T-helper 17 cell (primary cell): ENCODE data around the gene APP. TPM values are rescaled to one million over a fixed set of nuclear protein-coding genes. Genes with fewer than 3 reads are reported as not detected.

ENCODE experiments used
- ATAC-seq: fragments of 150-1000 bp; cut with Tn5 transposase; 2 replicates; pipeline ENCODE4 v1.10.0; 2021; ENCODE audit warnings: mild to moderate bottlenecking, moderate library complexity
- DNase-seq, 3 donors: peaks; one replicate each; pipeline versions ENCODE4 v3.0.0 to v3.0.0-alpha.2; 2020 to 2021
- H3K9me3 ChIP-seq: one replicate; pipeline ENCODE4 v1.7.0; 2013; ENCODE audit warnings: low read length, mild to moderate bottlenecking; ENCODE audit not compliant: control insufficient read depth, poor library complexity, severe bottlenecking
- H3K27ac Mint-ChIP-seq: one replicate; pipeline ENCODE4 v1.8.0; 2022; ENCODE audit warnings: mild to moderate bottlenecking, moderate library complexity, mixed read lengths
- H3K27me3 Mint-ChIP-seq: one replicate; pipeline ENCODE4 v1.8.0; 2022; ENCODE audit warnings: mixed read lengths
- H3K36me3 Mint-ChIP-seq: one replicate; pipeline ENCODE4 v1.8.0; 2022; ENCODE audit warnings: low read depth, mixed read lengths
- H3K4me1 Mint-ChIP-seq: one replicate; pipeline ENCODE4 v1.8.0; 2022; ENCODE audit warnings: mild to moderate bottlenecking, mixed read lengths
- H3K4me3 Mint-ChIP-seq: one replicate; pipeline ENCODE4 v1.8.0; 2022; ENCODE audit warnings: mild to moderate bottlenecking, moderate library complexity, mixed read lengths
- total RNA-seq, 4 donors: library from RNA in 2 of 4; stranded (reverse) in 2 of 4; gene quantifications; one replicate each; pipeline ENCODE4 v1.2.3 and lab custom pipeline; 2022 to 2026

Gene APP
- total RNA-seq, 2 donors from 2014 or later = 42.0 to 87.9 TPM

- DNase-seq (no peak), ATAC-seq (no peak)
- Mint-ChIP-seq H3K27ac (no peak overlapping the region), H3K36me3 (peaks cover 10% of the 10 kb centered on the region), H3K27me3 (no peaks in the 10 kb centered on the region), H3K4me1 (no peaks in the 10 kb centered on the region), H3K4me3 (no peak overlapping the region)
- H3K9me3 ChIP-seq = no peaks in the 10 kb centered on the region
These were observed 217.4 kb downstream of the APP start for GRCh38 chr21:25953196-25953595.

- ATAC-seq (no peak), DNase-seq (no peak)
- H3K27me3 Mint-ChIP-seq = no peaks in the 10 kb centered on the region
- no peaks in the 10 kb centered on the region for H3K4me1 Mint-ChIP-seq
- H3K36me3 Mint-ChIP-seq = peaks cover 10% of the 10 kb centered on the region
- no peak overlapping the region for H3K4me3 Mint-ChIP-seq
- H3K9me3 ChIP-seq = no peaks in the 10 kb centered on the region
- H3K27ac Mint-ChIP-seq = no peak overlapping the region
These were observed 218.3 kb downstream of the APP start for GRCh38 chr21:25952306-25952705.

- H3K9me3 ChIP-seq = no peaks in the 10 kb centered on the region
- ATAC-seq (no peak), DNase-seq (no peak)
- Mint-ChIP-seq H3K36me3 (peaks cover 10% of the 10 kb centered on the region), H3K4me3 (no peak overlapping the region), H3K4me1 (no peaks in the 10 kb centered on the region), H3K27me3 (no peaks in the 10 kb centered on the region), H3K27ac (no peak overlapping the region)
These were observed 220.9 kb downstream of the APP start for GRCh38 chr21:25949701-25950100.

- Mint-ChIP-seq H3K4me1 (peaks cover 2% of the 10 kb centered on the region), H3K27ac (no peak overlapping the region), H3K4me3 (no peak overlapping the region), H3K27me3 (no peaks in the 10 kb centered on the region), H3K36me3 (peaks cover 2% of the 10 kb centered on the region)
- DNase-seq = no peak
- no peak for ATAC-seq
- H3K9me3 ChIP-seq = no peaks in the 10 kb centered on the region
These were observed 225.8 kb downstream of the APP start for GRCh38 chr21:25944672-25945213.

- H3K9me3 ChIP-seq = no peaks in the 10 kb centered on the region
- H3K27ac Mint-ChIP-seq = no peak overlapping the region
- no peaks in the 10 kb centered on the region for H3K27me3 Mint-ChIP-seq
- ATAC-seq = no peak
- H3K36me3 Mint-ChIP-seq = peaks cover 2% of the 10 kb centered on the region
- H3K4me3 Mint-ChIP-seq = no peak overlapping the region
- no peak for DNase-seq
- peaks cover 2% of the 10 kb centered on the region for H3K4me1 Mint-ChIP-seq
These were observed 226.5 kb downstream of the APP start for GRCh38 chr21:25944082-25944481.

- peaks cover 2% of the 10 kb centered on the region for H3K36me3 Mint-ChIP-seq
- H3K4me1 Mint-ChIP-seq = peaks cover 2% of the 10 kb centered on the region
- DNase-seq = no peak
- no peak overlapping the region for H3K4me3 Mint-ChIP-seq
- no peaks in the 10 kb centered on the region for H3K27me3 Mint-ChIP-seq
- ATAC-seq = no peak
- H3K27ac Mint-ChIP-seq = no peak overlapping the region
- H3K9me3 ChIP-seq = no peaks in the 10 kb centered on the region
These were observed 228.4 kb downstream of the APP start for GRCh38 chr21:25942135-25942534.

GRCh38 chr21:25939396-25939761 lies 231.2 kb downstream of the APP start:
- Mint-ChIP-seq H3K27ac (no peak overlapping the region), H3K4me1 (peaks cover 4% of the 10 kb centered on the region), H3K27me3 (no peaks in the 10 kb centered on the region), H3K36me3 (no peaks in the 10 kb centered on the region), H3K4me3 (no peak overlapping the region)
- no peaks in the 10 kb centered on the region for H3K9me3 ChIP-seq
- no peak for ATAC-seq
- no peak for DNase-seq

- no peaks in the 10 kb centered on the region for H3K9me3 ChIP-seq
- DNase-seq (no peak), ATAC-seq (no peak)
- no peak overlapping the region for H3K4me3 Mint-ChIP-seq
- H3K4me1 Mint-ChIP-seq = peaks cover 4% of the 10 kb centered on the region
- no peaks in the 10 kb centered on the region for H3K27me3 Mint-ChIP-seq
- H3K27ac Mint-ChIP-seq = no peak overlapping the region
- no peaks in the 10 kb centered on the region for H3K36me3 Mint-ChIP-seq
These were observed 231.7 kb downstream of the APP start for GRCh38 chr21:25938658-25939395.

- Mint-ChIP-seq H3K4me1 (peaks cover 2% of the 10 kb centered on the region), H3K27me3 (no peaks in the 10 kb centered on the region)
- H3K9me3 ChIP-seq = no peaks in the 10 kb centered on the region
These were observed 233.8 kb downstream of the APP start for GRCh38 chr21:25936776-25937175.

GRCh38 chr21:25934771-25935224 lies 235.8 kb downstream of the APP start:
- no peak overlapping the region for H3K27ac Mint-ChIP-seq
- ATAC-seq = no peak
- no peaks in the 10 kb centered on the region for H3K36me3 Mint-ChIP-seq

More at GRCh38 chr21:25936776-25937175, 233.8 kb downstream of the APP start:
- DNase-seq = no peak
- Mint-ChIP-seq H3K4me3 (no peak overlapping the region), H3K27ac (no peak overlapping the region), H3K36me3 (no peaks in the 10 kb centered on the region)
- no peak for ATAC-seq

GRCh38 chr21:25934130-25934529 lies 236.4 kb downstream of the APP start:
- Mint-ChIP-seq H3K4me1 (peaks cover 8% of the 10 kb centered on the region), H3K4me3 (no peak overlapping the region), H3K27me3 (no peaks in the 10 kb centered on the region), H3K27ac (no peak overlapping the region), H3K36me3 (no peaks in the 10 kb centered on the region)
- DNase-seq (no peak), ATAC-seq (no peak)
- no peaks in the 10 kb centered on the region for H3K9me3 ChIP-seq

More at GRCh38 chr21:25934771-25935224, 235.8 kb downstream of the APP start:
- Mint-ChIP-seq H3K4me1 (peaks cover 8% of the 10 kb centered on the region), H3K27me3 (no peaks in the 10 kb centered on the region), H3K4me3 (no peak overlapping the region)
- DNase-seq = no peak
- no peaks in the 10 kb centered on the region for H3K9me3 ChIP-seq

- no peak for DNase-seq
- no peak overlapping the region for H3K27ac Mint-ChIP-seq
- no peaks in the 10 kb centered on the region for H3K36me3 Mint-ChIP-seq
- no peak for ATAC-seq
- H3K4me1 Mint-ChIP-seq = peaks cover 8% of the 10 kb centered on the region
- H3K4me3 Mint-ChIP-seq = no peak overlapping the region
- H3K9me3 ChIP-seq = no peaks in the 10 kb centered on the region
- no peaks in the 10 kb centered on the region for H3K27me3 Mint-ChIP-seq
These were observed 238.8 kb downstream of the APP start for GRCh38 chr21:25931765-25932164.

- H3K4me3 Mint-ChIP-seq = no peak overlapping the region
- no peaks in the 10 kb centered on the region for H3K27me3 Mint-ChIP-seq
- ATAC-seq = no peak
- no peaks in the 10 kb centered on the region for H3K9me3 ChIP-seq
- H3K27ac Mint-ChIP-seq = no peak overlapping the region
- H3K4me1 Mint-ChIP-seq = peaks cover 5% of the 10 kb centered on the region
- no peak for DNase-seq
- peaks cover 2% of the 10 kb centered on the region for H3K36me3 Mint-ChIP-seq
These were observed 240.6 kb downstream of the APP start for GRCh38 chr21:25929856-25930520.
